GM08714 (cell line): ENCODE measurements around the gene OR10V1.
"Not testable (repeated sequence)": the region's sequence is repeated elsewhere in the genome, so short reads cannot be mapped to it uniquely, and the experiment has no call there.

Source experiments
- H3K4me3 ChIP-seq: fragments of 200-500 bp; sonication (Bioruptor generic); 2 replicates; pipeline ENCODE4 v1.5.1; 2014; ENCODE audit warnings: mild to moderate bottlenecking, low read length, inconsistent platforms
- ZNF274 ChIP-seq: IDR thresholded peaks from 2 replicates; pipeline ENCODE4 v1.6.1; 2012; ENCODE audit warnings: mild to moderate bottlenecking, low read depth, low read length

OR10V1 gene

DNA sequence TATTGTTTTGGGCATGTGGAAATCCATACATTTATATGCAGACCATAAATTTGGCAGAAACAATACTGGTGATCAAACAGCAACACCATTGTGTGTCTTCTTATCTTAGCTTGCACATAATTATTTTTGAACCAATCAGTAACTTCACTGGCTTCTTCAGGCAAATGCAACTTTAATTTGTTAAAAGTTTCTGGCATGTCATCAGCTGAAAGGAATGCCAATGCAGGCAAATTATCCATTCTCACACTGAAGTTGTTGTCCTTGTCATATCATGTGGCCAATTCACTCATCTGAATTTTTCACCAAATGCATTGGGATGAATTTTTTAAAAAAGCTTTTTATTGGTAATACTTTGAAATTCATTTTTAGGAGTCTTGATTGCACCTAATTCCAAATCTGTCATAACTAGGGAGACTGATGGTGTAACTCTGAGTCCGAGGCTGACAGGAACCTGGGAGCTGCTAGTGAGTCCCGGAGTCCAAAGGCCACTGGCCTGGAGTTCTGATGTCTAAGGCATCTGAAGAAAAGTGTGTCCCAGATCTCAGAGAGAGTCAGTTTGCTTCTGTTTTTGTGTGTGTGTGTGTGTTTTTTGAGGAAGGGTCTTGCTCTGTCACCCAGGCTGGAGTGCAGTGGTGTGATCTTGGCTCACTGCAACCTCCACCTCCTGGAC is 17.4 kb upstream of the OR10V1 start:
- no peak for TF ChIP-seq ZNF274
- H3K4me3 ChIP-seq = no peak overlapping the region

DNA sequence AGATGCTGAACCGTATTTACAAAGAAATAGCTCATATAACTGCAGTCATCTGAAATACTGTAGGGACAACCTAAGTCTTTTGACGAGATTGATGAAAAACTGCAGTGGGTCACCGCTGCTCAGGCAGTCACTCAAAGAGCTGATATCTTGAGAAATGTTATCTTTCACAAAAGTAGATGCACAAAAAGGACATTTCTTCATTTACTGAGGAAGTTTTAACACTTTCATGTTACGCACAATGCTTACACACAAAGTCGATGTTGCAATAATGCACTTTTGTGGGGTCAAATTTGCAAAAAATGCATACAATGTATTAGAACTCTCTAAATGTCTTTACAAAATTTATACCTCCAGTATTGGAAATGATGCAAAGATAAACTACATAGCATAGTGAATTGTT is 16.2 kb upstream of the OR10V1 start:
- TF ChIP-seq ZNF274 = no peak
- no peak overlapping the region for H3K4me3 ChIP-seq

DNA sequence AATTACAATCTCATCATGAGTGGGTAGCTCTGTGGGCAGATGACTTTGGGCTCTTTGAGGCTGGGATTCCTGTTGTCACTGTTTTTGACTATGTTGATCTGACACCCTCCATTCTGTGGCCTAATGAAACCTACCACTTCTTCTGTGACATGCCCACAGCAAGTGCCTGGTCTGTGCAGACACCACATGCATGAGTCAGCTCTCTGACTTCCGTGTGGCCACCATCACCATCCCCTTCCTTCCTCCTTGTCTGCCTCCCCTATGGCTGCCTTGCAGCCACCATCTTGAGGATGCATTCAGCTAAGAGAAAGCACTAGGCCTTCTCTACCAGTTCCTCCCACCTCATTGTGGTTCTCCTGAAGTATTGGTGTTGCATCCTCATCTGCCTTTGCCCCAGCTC is 15.3 kb upstream of the OR10V1 start:
- no peak overlapping the region for H3K4me3 ChIP-seq
- TF ChIP-seq ZNF274 = no peak

GRCh38 chr11:59728154-59728553 is 14.5 kb upstream of the OR10V1 start:
- no peak overlapping the region for H3K4me3 ChIP-seq

DNA sequence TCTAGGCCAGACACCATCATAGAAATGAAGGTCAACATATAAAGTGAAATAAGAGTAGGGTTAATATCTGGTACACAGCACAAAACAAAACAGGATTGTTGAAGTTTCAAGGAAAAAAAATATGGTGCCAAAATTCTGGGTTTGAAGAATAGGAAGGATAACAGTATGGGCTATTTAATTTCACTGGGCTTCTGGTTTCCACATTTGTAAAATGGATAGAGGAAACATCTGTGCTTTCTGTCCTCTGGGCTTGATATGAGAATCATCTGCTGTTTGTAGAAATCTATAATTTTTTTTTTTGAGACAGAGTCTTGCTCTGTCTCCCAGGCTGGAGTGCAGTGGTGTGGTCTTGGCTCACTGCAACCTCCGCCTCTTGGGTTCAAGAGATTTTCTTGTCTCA is 13.8 kb upstream of the OR10V1 start:
- no peak overlapping the region for H3K4me3 ChIP-seq
- no peak for TF ChIP-seq ZNF274

More at GRCh38 chr11:59728154-59728553, 14.5 kb upstream of the OR10V1 start:
- no peak for TF ChIP-seq ZNF274

DNA sequence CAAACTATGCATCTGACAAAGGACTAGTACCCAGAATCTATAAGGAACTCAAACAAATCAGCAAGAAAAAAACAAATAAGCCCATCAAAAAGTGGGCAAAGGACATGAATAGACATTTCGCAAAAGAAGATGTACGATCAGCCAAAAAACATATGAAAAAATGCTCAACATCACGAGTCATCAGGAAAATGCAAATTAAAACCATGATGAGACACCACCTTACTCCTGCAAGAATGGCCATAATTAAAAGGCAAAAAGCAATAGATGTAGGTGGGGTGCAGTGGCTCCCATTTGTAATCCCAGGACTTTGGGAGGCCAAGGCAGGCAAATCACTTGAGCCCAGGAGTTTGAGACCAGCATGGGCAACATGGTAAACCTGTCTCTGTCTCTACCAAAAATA is 10.4 kb upstream of the OR10V1 start:
- no peak for TF ChIP-seq ZNF274
- H3K4me3 ChIP-seq = no peak overlapping the region

DNA sequence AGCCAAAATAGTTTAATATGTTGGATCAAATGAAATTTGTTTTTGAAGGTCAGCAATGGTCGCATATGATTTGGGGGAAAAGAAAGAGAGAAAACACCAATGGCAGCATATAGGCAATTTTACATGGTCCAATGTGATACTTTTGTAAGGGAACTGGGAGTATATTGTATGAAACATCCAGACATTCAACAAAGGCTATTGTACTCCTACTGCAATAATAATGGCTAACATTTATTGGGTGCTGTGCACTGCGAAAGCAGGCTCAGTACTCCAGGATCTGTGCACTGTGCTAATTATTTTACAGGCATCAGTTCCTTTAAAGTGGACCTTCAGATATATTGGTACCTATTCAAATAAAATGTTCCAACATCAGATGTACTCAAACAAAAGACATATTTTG is 5.9 kb upstream of the OR10V1 start:
- no peak for TF ChIP-seq ZNF274
- no peak overlapping the region for H3K4me3 ChIP-seq

DNA sequence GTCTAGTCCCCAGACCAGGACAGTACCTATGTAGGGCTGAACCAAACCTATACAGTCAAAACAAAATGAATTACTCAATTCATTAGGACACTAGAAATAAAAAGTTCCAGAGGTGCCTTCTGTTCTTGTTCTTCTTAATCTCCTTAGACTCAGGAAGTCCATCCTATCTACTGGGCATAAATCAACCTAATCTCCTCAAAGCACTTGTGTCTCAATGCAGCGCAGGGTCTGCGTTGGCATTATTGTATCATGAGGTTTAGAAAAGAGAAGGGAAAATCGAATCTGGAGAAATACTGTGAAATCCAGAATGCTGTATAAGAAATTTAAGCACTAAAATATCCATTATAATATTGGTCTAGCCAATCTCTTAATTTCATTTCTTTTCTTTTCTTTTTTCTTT is 2.4 kb upstream of the OR10V1 start:
- no peak overlapping the region for H3K4me3 ChIP-seq
- TF ChIP-seq ZNF274 = no peak

- no peak for TF ChIP-seq ZNF274
- no peak overlapping the region for H3K4me3 ChIP-seq
These were observed 3.4 kb downstream of the OR10V1 start for GRCh38 chr11:59710136-59710847.

DNA sequence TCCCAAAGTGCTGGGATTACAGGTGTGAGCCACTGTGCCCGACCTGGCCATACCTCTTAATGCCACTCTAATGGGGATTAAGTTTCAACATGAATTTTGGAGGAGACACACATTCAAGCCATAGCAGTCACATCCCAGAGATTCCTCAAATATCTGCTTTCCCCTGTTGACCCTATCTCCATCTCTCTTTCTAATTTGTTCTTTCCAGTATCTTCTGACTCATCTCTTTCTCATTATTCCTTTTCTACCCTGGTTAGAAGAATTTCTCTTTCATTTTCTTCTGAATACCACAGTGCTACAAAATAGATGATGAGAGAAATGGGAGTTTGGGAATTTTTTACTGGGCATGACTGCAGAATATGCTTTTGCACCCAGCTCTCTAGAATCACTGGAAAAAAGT is 5.1 kb downstream of the OR10V1 start:
- H3K4me3 ChIP-seq = no peak overlapping the region
- TF ChIP-seq ZNF274 = no peak

- no peak for TF ChIP-seq ZNF274
- H3K4me3 ChIP-seq = no peak overlapping the region
These were observed 6.3 kb downstream of the OR10V1 start for GRCh38 chr11:59707371-59707770.

- H3K4me3 ChIP-seq = no peak overlapping the region
These were observed 6.9 kb downstream of the OR10V1 start for GRCh38 chr11:59706518-59707285.

GRCh38 chr11:59705294-59705693 is 8.4 kb downstream of the OR10V1 start:
- TF ChIP-seq ZNF274 = no peak

More at GRCh38 chr11:59706518-59707285, 6.9 kb downstream of the OR10V1 start:
- TF ChIP-seq ZNF274 = no peak

DNA sequence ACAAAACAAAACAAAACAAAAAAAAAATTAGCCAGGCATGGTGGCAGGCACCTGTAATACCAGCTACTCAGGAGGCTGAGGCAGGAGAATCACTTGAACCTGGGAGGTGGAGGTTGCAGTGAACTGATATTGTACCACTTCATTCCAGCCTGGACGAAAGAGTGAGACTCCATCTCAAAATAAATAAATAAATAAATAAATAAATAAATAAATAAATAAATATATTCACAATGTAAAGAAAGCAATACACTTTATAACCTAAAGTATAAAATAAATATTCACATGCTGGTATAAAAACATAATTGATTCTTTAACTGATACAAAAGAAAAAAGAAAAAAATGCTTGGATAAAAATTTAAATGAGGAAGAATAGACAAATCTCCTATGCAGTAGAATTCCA is 10.1 kb downstream of the OR10V1 start:
- H3K4me3 ChIP-seq = not testable (repeated sequence)

More at GRCh38 chr11:59705294-59705693, 8.4 kb downstream of the OR10V1 start:
- no peak overlapping the region for H3K4me3 ChIP-seq

DNA sequence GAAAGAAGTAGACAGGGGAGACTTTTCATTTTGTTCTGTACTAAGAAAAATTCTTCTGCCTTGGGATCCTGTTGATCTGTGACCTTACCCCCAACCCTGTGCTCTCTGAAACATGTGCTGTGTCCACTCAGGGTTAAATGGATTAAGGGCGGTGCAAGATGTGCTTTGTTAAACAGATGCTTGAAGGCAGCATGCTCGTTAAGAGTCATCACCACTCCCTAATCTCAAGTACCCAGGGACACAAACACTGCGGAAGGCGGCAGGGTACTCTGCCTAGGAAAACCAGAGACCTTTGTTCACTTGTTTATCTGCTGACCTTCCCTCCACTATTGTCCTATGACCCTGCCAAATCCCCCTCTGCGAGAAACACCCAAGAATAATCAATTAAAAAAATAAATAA is 13.5 kb downstream of the OR10V1 start:
- H3K4me3 ChIP-seq = not testable (repeated sequence)
